HG02870 (cell line): ENCODE data around the gene BRCA2.

ENCODE experiments used
- ATAC-seq: cut with Tn5 transposase; IDR thresholded peaks from one replicate; pipeline ENCODE4 v1.9.1; 2021; ENCODE audit warnings: mild to moderate bottlenecking, moderate library complexity; ENCODE audit not compliant: unreplicated experiment

Gene BRCA2

GRCh38 chr13:32384702-32385101 lies 69.4 kb downstream of the BRCA2 start:
- no peak for ATAC-seq

- ATAC-seq: no peak
Measured at GRCh38 chr13:32385410-32385809, 70.1 kb downstream of the BRCA2 start.

- no peak for ATAC-seq
Measured at GRCh38 chr13:32390048-32390447, 74.7 kb downstream of the BRCA2 start.

- no peak for ATAC-seq
Measured at GRCh38 chr13:32390484-32390883, 75.2 kb downstream of the BRCA2 start.

GRCh38 chr13:32391101-32391619 lies 75.9 kb downstream of the BRCA2 start:
- ATAC-seq: no peak

GRCh38 chr13:32403108-32403507 lies 87.8 kb downstream of the BRCA2 start:
- no peak for ATAC-seq

- no peak for ATAC-seq
Measured at GRCh38 chr13:32407854-32408253, 92.5 kb downstream of the BRCA2 start.

- no peak for ATAC-seq
Measured at GRCh38 chr13:32408296-32409000, 93.1 kb downstream of the BRCA2 start.

- ATAC-seq: no peak
Measured at GRCh38 chr13:32409001-32409313, 93.6 kb downstream of the BRCA2 start.

GRCh38 chr13:32409561-32410421 lies 94.5 kb downstream of the BRCA2 start:
- ATAC-seq: no peak

- no peak for ATAC-seq
Measured at GRCh38 chr13:32413284-32413683, 98.0 kb downstream of the BRCA2 start.

GRCh38 chr13:32414580-32414979 lies 99.3 kb downstream of the BRCA2 start:
- ATAC-seq: no peak

GRCh38 chr13:32415019-32415418 lies 99.7 kb downstream of the BRCA2 start:
- no peak for ATAC-seq

- no peak for ATAC-seq
Measured at GRCh38 chr13:32417995-32418394, 102.7 kb downstream of the BRCA2 start.

GRCh38 chr13:32419862-32420261 lies 104.6 kb downstream of the BRCA2 start:
- no peak for ATAC-seq

- no peak for ATAC-seq
Measured at GRCh38 chr13:32423592-32423991, 108.3 kb downstream of the BRCA2 start.

GRCh38 chr13:32425158-32425557 lies 109.8 kb downstream of the BRCA2 start:
- no peak for ATAC-seq

- peak; percentile 34 for ATAC-seq
Measured at GRCh38 chr13:32426191-32426989, 111.1 kb downstream of the BRCA2 start.

- ATAC-seq: peak; percentile 15
Measured at GRCh38 chr13:32426990-32427851, 111.9 kb downstream of the BRCA2 start.

GRCh38 chr13:32427852-32428580 lies 112.7 kb downstream of the BRCA2 start, which contains the start of gene N4BP2L1:
N4BP2L1 (minus strand) TSS chr13:32428130; CDS start chr13:32428082, 48 bp downstream.
- ATAC-seq: peak; percentile 61
